ENCODE measurements around the gene PTPRE.

Gene PTPRE

DNA sequence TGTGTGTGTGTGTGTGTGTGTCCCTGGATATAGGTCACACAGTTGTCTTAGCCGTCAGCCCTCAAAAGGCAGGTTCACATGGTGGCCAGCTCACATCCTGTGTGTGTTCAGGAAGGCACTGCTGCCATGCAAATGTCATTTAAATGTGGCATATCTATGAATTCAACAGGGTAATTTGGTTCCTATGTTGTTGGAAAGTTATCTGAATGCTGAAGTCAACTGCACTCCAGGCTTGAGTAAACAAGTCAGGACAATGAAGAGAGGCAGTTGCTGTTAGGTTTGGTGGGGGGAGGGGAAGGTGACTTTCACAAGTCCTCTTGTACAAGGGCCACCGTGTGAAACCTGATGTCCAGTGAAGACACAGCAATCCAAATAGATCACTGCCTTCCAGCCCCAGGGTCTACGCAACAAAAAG is 61.1 kb downstream of the PTPRE start:
- no peak for TF ChIP-seq RARB (CRISPR knock-in tag; IDR thresholded peaks at IDR 0.05)
- no peak for TF ChIP-seq PPARA (CRISPR knock-in tag; IDR thresholded peaks at IDR 0.05; ENCODE audit: borderline replicate concordance)
- TF ChIP-seq ZNF565 (CRISPR knock-in tag; conservative IDR thresholded peaks at IDR 0.05; ENCODE audit: low read depth): no peak
- no peak for TF ChIP-seq ESRRG (CRISPR knock-in tag; IDR thresholded peaks at IDR 0.05)
- no peak for ATAC-seq

DNA sequence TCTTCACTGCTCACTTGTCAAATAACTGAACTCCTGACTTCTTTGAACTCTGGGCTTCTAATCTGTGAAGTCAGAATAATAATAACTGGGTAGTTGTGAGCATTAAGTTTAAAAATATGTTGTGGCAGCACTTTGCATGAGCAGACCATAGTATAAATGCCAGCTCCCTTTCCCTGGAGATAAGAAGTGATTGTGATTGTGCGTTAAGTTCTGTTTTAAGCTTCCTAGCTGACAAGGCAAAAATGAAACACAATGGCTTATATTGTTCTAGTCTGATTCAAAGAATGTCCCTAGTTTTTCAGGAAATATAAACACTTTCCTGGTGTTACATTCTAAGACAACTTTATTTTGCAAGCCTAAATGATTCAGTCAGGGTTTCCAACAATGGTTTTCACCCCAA is 61.8 kb downstream of the PTPRE start:
- TF ChIP-seq ESRRG (CRISPR knock-in tag; IDR thresholded peaks at IDR 0.05): no peak
- TF ChIP-seq CSDC2 (CRISPR knock-in tag; IDR thresholded peaks at IDR 0.05): no peak
- no peak for TF ChIP-seq CREB5 (CRISPR knock-in tag; IDR thresholded peaks at IDR 0.05; ENCODE audit: low read depth)
- no peak for TF ChIP-seq ZNF70 (CRISPR knock-in tag; IDR thresholded peaks at IDR 0.05)
- TF ChIP-seq GLIS3 (CRISPR knock-in tag; IDR thresholded peaks at IDR 0.05): no peak
- TF ChIP-seq, protein P1, sequence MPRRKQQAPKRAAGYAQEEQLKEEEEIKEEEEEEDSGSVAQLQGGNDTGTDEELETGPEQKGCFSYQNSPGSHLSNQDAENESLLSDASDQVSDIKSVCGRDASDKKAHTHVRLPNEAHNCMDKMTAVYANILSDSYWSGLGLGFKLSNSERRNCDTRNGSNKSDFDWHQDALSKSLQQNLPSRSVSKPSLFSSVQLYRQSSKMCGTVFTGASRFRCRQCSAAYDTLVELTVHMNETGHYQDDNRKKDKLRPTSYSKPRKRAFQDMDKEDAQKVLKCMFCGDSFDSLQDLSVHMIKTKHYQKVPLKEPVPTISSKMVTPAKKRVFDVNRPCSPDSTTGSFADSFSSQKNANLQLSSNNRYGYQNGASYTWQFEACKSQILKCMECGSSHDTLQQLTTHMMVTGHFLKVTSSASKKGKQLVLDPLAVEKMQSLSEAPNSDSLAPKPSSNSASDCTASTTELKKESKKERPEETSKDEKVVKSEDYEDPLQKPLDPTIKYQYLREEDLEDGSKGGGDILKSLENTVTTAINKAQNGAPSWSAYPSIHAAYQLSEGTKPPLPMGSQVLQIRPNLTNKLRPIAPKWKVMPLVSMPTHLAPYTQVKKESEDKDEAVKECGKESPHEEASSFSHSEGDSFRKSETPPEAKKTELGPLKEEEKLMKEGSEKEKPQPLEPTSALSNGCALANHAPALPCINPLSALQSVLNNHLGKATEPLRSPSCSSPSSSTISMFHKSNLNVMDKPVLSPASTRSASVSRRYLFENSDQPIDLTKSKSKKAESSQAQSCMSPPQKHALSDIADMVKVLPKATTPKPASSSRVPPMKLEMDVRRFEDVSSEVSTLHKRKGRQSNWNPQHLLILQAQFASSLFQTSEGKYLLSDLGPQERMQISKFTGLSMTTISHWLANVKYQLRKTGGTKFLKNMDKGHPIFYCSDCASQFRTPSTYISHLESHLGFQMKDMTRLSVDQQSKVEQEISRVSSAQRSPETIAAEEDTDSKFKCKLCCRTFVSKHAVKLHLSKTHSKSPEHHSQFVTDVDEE (CRISPR knock-in tag; IDR thresholded peaks at IDR 0.05): no peak
- no peak for TF ChIP-seq PPARA (CRISPR knock-in tag; IDR thresholded peaks at IDR 0.05; ENCODE audit: borderline replicate concordance)
- no peak for ATAC-seq

GRCh38 chr10:127971101-127971946 is 64.4 kb downstream of the PTPRE start:
- TF ChIP-seq, protein P1 (CRISPR knock-in tag; IDR thresholded peaks at IDR 0.05): no peak
- TF ChIP-seq ISL1 (CRISPR knock-in tag; IDR thresholded peaks at IDR 0.05) (no peak), PPARA (CRISPR knock-in tag; IDR thresholded peaks at IDR 0.05; ENCODE audit: borderline replicate concordance) (no peak), OSR1 (CRISPR knock-in tag; IDR thresholded peaks at IDR 0.05) (no peak)
- no peak for ATAC-seq

DNA sequence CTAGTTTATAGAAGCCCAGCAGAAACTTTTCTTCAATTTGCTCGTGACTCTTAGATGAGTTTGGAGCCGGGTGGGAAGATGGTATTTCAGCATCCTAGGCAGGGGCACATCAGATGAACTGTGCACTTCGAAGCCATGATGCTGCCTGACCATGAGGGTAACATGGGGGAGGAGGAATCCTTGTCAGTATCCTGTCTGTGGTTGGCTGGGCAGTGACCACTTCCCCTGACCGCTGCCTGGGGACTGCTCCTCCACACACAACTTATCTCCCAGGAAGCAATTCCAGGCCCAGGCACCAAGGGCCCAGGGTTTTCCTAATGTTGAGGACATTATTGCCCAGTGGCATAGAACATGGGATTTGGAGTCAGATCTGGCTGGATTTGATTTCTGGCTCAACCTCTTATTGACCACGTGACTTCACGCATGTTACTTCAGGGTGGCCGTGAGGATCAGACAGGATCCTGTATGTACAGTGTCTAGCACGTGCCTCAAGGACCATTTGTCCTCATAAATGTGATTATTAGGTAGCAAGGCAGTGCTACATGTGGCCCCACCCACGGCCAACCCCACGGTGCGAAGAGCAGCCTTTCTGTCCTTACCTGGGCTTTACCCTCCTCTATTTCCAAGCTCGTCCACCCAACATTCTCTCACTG is 65.2 kb downstream of the PTPRE start:
- TF ChIP-seq TOX (CRISPR knock-in tag; IDR thresholded peaks at IDR 0.05; ENCODE audit: borderline replicate concordance): no peak
- TF ChIP-seq, protein P1 (CRISPR knock-in tag; IDR thresholded peaks at IDR 0.05): no peak
- no peak for TF ChIP-seq TCF4 (CRISPR knock-in tag; IDR thresholded peaks at IDR 0.05; ENCODE audit: borderline replicate concordance)
- TF ChIP-seq ZFP30 (CRISPR knock-in tag; IDR thresholded peaks at IDR 0.05): no peak
- no peak for ATAC-seq

Data from SK-N-SH treated with all-trans-retinoic acid at 6 μM for 48 hours (cell line).